HFFc6 (cell line): Measurements from ENCODE around the gene MAN2A1. TPM values are rescaled to one million over a fixed set of nuclear protein-coding genes. Genes with fewer than 3 reads are reported as not detected.

Experiments used
- DNase-seq: peaks from one replicate; pipeline ENCODE4 v3.0.0-alpha.2; 2018
- H3K27ac Mint-ChIP-seq: 2 replicates; pipeline ENCODE4 v1.8.0; 2020; ENCODE audit warnings: mild to moderate bottlenecking, mixed read lengths
- H3K27me3 Mint-ChIP-seq: 2 replicates; pipeline ENCODE4 v1.8.0; 2021; ENCODE audit warnings: mild to moderate bottlenecking, moderate library complexity, mixed read lengths; ENCODE audit not compliant: insufficient read depth
- H3K36me3 Mint-ChIP-seq: 2 replicates; pipeline ENCODE4 v1.8.0; 2021; ENCODE audit warnings: low read depth, mixed read lengths
- H3K4me1 Mint-ChIP-seq: 2 replicates; pipeline ENCODE4 v1.8.0; 2020; ENCODE audit warnings: low read depth, mixed read lengths
- H3K4me3 Mint-ChIP-seq: 2 replicates; pipeline ENCODE4 v1.8.0; 2020; ENCODE audit warnings: mild to moderate bottlenecking, moderate library complexity, mixed read lengths
- H3K9me3 Mint-ChIP-seq: 2 replicates; pipeline ENCODE4 v1.8.0; 2020; ENCODE audit warnings: mild to moderate bottlenecking, mixed read lengths
- CTCF ChIP-seq: fragments of 200-600 bp; sonication (generic); IDR thresholded peaks from 2 replicates; pipeline ENCODE4 v1.5.0; 2021; ENCODE audit warnings: antibody characterized with exemption, mild to moderate bottlenecking
- total RNA-seq, 6 experiments: library from RNA; stranded (reverse); fragmentation: NEBNext Ultra II Directional; extraction: Animal tissue kit (Norgen Biotek cat#: 25700); gene quantifications; 2 replicates in 1 of 6; 3 replicates in 5 of 6; pipeline ENCODE4 v1.2.3, GENCODE V29; 2021

The MAN2A1 gene
- total RNA-seq, 6 experiments from 2014 or later, result 29.1 to 47.7 (median 39.0) TPM

- TF ChIP-seq CTCF, result no peak
- H3K36me3 Mint-ChIP-seq, result no peaks in the 10 kb centered on the region
- peaks cover 9% of the 10 kb centered on the region for H3K4me1 Mint-ChIP-seq
- no peak for DNase-seq
- no peak overlapping the region for H3K4me3 Mint-ChIP-seq
- no peak overlapping the region for H3K27ac Mint-ChIP-seq
- H3K27me3 Mint-ChIP-seq, result peaks cover 5% of the 10 kb centered on the region; the same call in 1 of the 2 replicates
- H3K9me3 Mint-ChIP-seq, result no peaks in the 10 kb centered on the region
Observed at GRCh38 chr5:109916481-109917153, 226.9 kb downstream of the MAN2A1 start.
